Measurements from ENCODE around the gene SLC39A11.

GRCh38 chr17:73072219-73072962 is 20.1 kb downstream of the SLC39A11 start:
- TF ChIP-seq, protein P1, sequence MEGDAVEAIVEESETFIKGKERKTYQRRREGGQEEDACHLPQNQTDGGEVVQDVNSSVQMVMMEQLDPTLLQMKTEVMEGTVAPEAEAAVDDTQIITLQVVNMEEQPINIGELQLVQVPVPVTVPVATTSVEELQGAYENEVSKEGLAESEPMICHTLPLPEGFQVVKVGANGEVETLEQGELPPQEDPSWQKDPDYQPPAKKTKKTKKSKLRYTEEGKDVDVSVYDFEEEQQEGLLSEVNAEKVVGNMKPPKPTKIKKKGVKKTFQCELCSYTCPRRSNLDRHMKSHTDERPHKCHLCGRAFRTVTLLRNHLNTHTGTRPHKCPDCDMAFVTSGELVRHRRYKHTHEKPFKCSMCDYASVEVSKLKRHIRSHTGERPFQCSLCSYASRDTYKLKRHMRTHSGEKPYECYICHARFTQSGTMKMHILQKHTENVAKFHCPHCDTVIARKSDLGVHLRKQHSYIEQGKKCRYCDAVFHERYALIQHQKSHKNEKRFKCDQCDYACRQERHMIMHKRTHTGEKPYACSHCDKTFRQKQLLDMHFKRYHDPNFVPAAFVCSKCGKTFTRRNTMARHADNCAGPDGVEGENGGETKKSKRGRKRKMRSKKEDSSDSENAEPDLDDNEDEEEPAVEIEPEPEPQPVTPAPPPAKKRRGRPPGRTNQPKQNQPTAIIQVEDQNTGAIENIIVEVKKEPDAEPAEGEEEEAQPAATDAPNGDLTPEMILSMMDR (IDR thresholded peaks at IDR 0.05): no peak
- no peak for TF ChIP-seq EZH2 (IDR thresholded peaks at IDR 0.05)
- no peak for TF ChIP-seq EZH2phosphoT487 (IDR thresholded peaks at IDR 0.05)
